Measurements from ENCODE around the gene SLC35F2. TPM values are rescaled to one million over a fixed set of nuclear protein-coding genes. Genes with fewer than 3 reads are reported as not detected.

Gene SLC35F2
- total and polyA plus RNA-seq, 2 of the 13 experiments (the other 11 are each of a cell fraction or from before 2014, with no cell fraction given) = 5.8 to 20.3 TPM

DNA sequence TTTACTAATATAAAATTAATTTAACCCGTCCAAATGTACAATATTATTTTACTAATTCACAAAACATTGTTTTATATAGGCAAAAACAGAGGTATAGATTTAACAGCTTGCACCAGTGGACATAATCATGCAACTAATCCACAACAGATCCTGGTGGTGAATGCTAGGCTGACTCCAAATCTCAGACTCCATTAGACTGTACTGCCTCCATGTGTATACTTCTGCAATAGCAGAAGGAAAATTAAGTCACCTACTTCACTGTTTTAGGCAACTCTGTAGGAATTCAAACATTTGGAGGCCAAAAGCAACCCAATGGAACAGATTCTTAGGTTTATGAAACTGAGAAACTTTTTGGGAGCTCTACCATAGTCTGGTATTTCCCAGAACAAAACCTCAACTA is 39.7 kb upstream of the SLC35F2 start:
- WGBS (ENCODE audit: low lambda C conversion rate) = 0% methylated on average over 1 of the region's 1 CpG
- DNase-seq (ENCODE audit: low spot score) (peak; percentile 20), FAIRE-seq (no peak), ATAC-seq (peak; percentile 80)
- ChIA-PET CTCF (ENCODE audit: low intra/inter-chr PET ratio, low total read pairs) (no interaction called here), POLR2A (no interaction called here)
- H3K27me3 ChIP-seq (ENCODE audit: control insufficient read depth in 1 of 2, insufficient read depth in 2 of 2, low read length in 2 of 2) = peaks cover 0 to 8% of the 10 kb centered on the region in 2 experiments; a peak in 1 of 5 replicates
- H3K4me2 ChIP-seq (ENCODE audit: low read depth, low read length) = no peak overlapping the region
- no peaks in the 10 kb centered on the region for H3K9me3 ChIP-seq (ENCODE audit: low read length)
- H4K20me1 ChIP-seq (ENCODE audit: insufficient read depth, low read length) = no peaks in the 10 kb centered on the region
- H3K4me1 ChIP-seq (ENCODE audit: insufficient read depth, low read length) = no peaks in the 10 kb centered on the region
- H3K79me2 ChIP-seq (ENCODE audit: insufficient read depth, low read length) = no peaks in the 10 kb centered on the region
- no peak overlapping the region for H3K4me3 ChIP-seq (replicated peaks in 1 of 3; ENCODE audit: insufficient read depth in 1 of 3, low read depth in 2 of 3, low read length in 3 of 3)
- intact Hi-C loops (cut with micrococcal nuclease; ENCODE audit: unreplicated experiment) (loop anchor here (1.0 to 2.0 kb wide), 2 partner anchors 157 to 335 kb away; no protein-coding TSS in a partner anchor), in situ Hi-C loops (cut with HindIII; ENCODE audit: extremely low pct_ligation_motif_present, low pct_unique_long_range_greater_than_20kb) (loop anchor here (25.0 kb wide), 1 partner anchor 89 kb away; no protein-coding TSS in a partner anchor)
- no peak overlapping the region for H3K9ac ChIP-seq (ENCODE audit: insufficient read depth, low read depth, low read length)
- H3K27ac ChIP-seq (ENCODE audit: extremely low read length, insufficient read depth, low read length) = no peak overlapping the region
- no TSS peak for BruUV-seq (replicated peaks)
- TF ChIP-seq PHB2 (IDR thresholded peaks at IDR 0.05; ENCODE audit: partially characterized antibody) (no peak), STAG1 (CRISPR knock-in tag; IDR thresholded peaks at IDR 0.05) (peak; percentile 57), PAX8 (CRISPR knock-in tag; IDR thresholded peaks at IDR 0.05; ENCODE audit: borderline replicate concordance) (no peak), TBX2 (CRISPR knock-in tag; IDR thresholded peaks at IDR 0.05; ENCODE audit: borderline replicate concordance) (no peak), SMC3 (IDR thresholded peaks at IDR 0.05; ENCODE audit: low read length) (peak; percentile 11; the same call in 1 of the 2 replicates), SCMH1 (CRISPR knock-in tag; IDR thresholded peaks at IDR 0.05; ENCODE audit: borderline replicate concordance) (no peak), ZSCAN30 (CRISPR knock-in tag; IDR thresholded peaks at IDR 0.05) (no peak), YY1 (IDR thresholded peaks at IDR 0.05; ENCODE audit: insufficient read depth, insufficient replicate concordance, low read depth, low read length) (no peak), ZNF329 (CRISPR knock-in tag; IDR thresholded peaks at IDR 0.05; ENCODE audit: low read depth) (no peak), RBFOX2 (IDR thresholded peaks at IDR 0.05; ENCODE audit: low read depth, low read length) (no peak)
- TF ChIP-seq, protein P1, sequence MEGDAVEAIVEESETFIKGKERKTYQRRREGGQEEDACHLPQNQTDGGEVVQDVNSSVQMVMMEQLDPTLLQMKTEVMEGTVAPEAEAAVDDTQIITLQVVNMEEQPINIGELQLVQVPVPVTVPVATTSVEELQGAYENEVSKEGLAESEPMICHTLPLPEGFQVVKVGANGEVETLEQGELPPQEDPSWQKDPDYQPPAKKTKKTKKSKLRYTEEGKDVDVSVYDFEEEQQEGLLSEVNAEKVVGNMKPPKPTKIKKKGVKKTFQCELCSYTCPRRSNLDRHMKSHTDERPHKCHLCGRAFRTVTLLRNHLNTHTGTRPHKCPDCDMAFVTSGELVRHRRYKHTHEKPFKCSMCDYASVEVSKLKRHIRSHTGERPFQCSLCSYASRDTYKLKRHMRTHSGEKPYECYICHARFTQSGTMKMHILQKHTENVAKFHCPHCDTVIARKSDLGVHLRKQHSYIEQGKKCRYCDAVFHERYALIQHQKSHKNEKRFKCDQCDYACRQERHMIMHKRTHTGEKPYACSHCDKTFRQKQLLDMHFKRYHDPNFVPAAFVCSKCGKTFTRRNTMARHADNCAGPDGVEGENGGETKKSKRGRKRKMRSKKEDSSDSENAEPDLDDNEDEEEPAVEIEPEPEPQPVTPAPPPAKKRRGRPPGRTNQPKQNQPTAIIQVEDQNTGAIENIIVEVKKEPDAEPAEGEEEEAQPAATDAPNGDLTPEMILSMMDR (CRISPR knock-in tag; IDR thresholded peaks at IDR 0.05) = peak; percentile 44
- H2AFZ ChIP-seq (ENCODE audit: low read length) = no peak overlapping the region
- no peaks in the 10 kb centered on the region for H3K36me3 ChIP-seq (replicated peaks in 1 of 2; ENCODE audit: control insufficient read depth in 1 of 2, insufficient read depth in 2 of 2, low read length in 2 of 2)

All from HepG2 (cell line).